Progenitor cell of endocrine pancreas (in vitro differentiated cells): ENCODE results near the gene COL20A1. TPM values are rescaled to one million over a fixed set of nuclear protein-coding genes. Genes with fewer than 3 reads are reported as not detected.

ENCODE experiments used
- DNase-seq: peaks from one replicate; pipeline ENCODE4 v3.0.0; 2021; ENCODE audit warnings: low spot score; ENCODE audit not compliant: unreplicated experiment
- H3K27ac Mint-ChIP-seq: 2 replicates; pipeline ENCODE4 v1.8.0; 2021; ENCODE audit warnings: mild to moderate bottlenecking, moderate library complexity, mixed read lengths
- H3K27me3 Mint-ChIP-seq: 2 replicates; pipeline ENCODE4 v1.8.0; 2021; ENCODE audit warnings: mixed read lengths
- H3K36me3 Mint-ChIP-seq: 2 replicates; pipeline ENCODE4 v1.8.0; 2022; ENCODE audit warnings: mixed read lengths; ENCODE audit not compliant: insufficient read depth
- H3K4me1 Mint-ChIP-seq: 2 replicates; pipeline ENCODE4 v1.8.0; 2021; ENCODE audit warnings: low read depth, mixed read lengths
- H3K4me3 Mint-ChIP-seq: 2 replicates; pipeline ENCODE4 v1.8.0; 2021; ENCODE audit warnings: low read depth, mild to moderate bottlenecking, moderate library complexity, mixed read lengths
- H3K9me3 Mint-ChIP-seq: 2 replicates; pipeline ENCODE4 v1.8.0; 2021; ENCODE audit warnings: low read depth, mixed read lengths
- total RNA-seq: library from RNA; stranded (reverse); gene quantifications from 2 replicates; pipeline ENCODE4 v1.2.1, GENCODE V29; 2021
- TF ChIP-seq, protein P1 (sequence below): fragments of 200-600 bp; sonication (generic); IDR thresholded peaks from one replicate; pipeline ENCODE4 v1.5.0; 2021; ENCODE audit warnings: antibody characterized with exemption, mild to moderate bottlenecking; ENCODE audit not compliant: unreplicated experiment

Gene COL20A1
- total RNA-seq, 1 donor from 2014 or later: 0.24 TPM

DNA sequence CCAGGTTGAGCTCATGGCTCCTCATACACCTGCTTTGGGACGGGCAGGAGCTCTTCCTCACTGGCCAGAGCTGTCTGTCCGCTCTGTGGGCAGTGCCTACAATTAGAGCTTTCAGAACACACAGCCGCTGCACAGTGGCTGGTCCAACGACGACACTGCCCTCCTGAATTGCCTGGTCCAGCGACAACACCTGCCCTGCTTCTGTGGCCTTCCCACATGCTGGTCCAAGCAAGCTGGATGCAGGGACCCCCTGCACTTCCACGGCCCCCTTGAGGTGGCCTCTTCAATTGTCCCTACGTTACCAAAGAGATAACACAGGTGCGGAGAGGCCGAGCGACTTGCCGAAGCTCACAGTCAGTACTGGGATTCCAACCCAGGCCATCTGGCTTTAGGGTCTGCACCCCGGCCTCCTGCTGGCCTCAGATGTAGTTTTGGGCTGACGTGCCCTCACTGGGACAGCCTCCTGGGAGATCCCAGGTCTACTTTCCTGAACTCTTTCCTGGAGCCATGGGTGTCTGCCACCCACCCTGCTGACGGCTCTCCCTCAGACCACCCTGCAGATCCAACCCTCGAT lies 69.5 kb downstream of the COL20A1 start:
- no peak overlapping the region for H3K27ac Mint-ChIP-seq
- peaks cover 20% of the 10 kb centered on the region for H3K27me3 Mint-ChIP-seq
- H3K4me3 Mint-ChIP-seq: peak overlapping the region; percentile 21
- DNase-seq: no peak
- no peaks in the 10 kb centered on the region for H3K9me3 Mint-ChIP-seq
- H3K4me1 Mint-ChIP-seq: peaks cover 8% of the 10 kb centered on the region
- TF ChIP-seq, protein P1, sequence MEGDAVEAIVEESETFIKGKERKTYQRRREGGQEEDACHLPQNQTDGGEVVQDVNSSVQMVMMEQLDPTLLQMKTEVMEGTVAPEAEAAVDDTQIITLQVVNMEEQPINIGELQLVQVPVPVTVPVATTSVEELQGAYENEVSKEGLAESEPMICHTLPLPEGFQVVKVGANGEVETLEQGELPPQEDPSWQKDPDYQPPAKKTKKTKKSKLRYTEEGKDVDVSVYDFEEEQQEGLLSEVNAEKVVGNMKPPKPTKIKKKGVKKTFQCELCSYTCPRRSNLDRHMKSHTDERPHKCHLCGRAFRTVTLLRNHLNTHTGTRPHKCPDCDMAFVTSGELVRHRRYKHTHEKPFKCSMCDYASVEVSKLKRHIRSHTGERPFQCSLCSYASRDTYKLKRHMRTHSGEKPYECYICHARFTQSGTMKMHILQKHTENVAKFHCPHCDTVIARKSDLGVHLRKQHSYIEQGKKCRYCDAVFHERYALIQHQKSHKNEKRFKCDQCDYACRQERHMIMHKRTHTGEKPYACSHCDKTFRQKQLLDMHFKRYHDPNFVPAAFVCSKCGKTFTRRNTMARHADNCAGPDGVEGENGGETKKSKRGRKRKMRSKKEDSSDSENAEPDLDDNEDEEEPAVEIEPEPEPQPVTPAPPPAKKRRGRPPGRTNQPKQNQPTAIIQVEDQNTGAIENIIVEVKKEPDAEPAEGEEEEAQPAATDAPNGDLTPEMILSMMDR: no peak
- H3K36me3 Mint-ChIP-seq: no peaks in the 10 kb centered on the region

DNA sequence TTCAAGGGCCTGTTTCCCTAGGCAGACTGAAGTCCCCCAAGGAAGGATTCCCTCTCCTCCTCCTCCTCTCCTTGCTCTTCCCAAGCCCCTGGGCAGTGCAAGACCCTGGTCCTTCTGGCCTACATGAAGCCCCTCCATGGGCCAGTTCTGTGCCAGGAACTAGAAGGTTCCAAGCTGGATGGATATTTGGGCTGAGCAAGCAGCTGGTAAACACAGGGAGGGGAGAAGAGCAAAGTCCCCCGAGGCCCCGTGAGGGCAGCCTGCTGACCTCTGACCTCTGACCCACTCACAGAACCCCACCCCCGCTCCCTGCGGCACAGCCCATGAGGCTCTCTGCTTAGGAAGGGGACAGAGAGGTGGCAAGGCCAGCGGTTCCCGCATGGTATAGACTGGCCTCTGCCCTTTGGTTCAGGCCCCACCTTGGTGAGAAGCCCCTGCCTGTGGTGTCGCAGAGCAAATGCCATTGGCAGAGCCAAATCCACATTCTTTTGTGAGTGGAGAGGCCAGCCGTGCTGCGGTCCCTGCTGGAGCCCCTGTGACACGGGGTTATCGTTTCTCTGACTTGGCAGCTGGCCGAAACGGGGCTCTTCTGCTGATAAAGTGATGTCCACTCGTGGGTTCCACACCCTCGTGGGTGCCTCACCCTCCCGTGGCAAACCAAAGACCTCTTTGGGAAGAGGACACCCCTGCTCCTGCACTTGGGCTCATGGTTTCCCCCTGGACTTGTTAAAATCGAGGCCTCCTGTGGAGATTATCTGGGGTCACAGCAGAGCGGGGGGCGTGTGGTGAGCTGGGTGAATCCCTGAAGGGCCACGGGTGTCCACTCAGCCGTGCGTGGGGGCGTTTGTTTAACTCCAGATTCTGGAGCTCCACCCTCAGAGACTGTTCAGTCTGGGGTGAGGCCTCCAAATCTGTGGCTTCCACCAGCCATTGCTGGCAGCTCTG lies 70.3 kb downstream of the COL20A1 start:
- Mint-ChIP-seq H3K4me1 (peaks cover 8% of the 10 kb centered on the region), H3K36me3 (no peaks in the 10 kb centered on the region), H3K9me3 (no peaks in the 10 kb centered on the region), H3K4me3 (no peak overlapping the region), H3K27me3 (peaks cover 20% of the 10 kb centered on the region), H3K27ac (no peak overlapping the region)
- DNase-seq: no peak
- TF ChIP-seq, protein P1: no peak

DNA sequence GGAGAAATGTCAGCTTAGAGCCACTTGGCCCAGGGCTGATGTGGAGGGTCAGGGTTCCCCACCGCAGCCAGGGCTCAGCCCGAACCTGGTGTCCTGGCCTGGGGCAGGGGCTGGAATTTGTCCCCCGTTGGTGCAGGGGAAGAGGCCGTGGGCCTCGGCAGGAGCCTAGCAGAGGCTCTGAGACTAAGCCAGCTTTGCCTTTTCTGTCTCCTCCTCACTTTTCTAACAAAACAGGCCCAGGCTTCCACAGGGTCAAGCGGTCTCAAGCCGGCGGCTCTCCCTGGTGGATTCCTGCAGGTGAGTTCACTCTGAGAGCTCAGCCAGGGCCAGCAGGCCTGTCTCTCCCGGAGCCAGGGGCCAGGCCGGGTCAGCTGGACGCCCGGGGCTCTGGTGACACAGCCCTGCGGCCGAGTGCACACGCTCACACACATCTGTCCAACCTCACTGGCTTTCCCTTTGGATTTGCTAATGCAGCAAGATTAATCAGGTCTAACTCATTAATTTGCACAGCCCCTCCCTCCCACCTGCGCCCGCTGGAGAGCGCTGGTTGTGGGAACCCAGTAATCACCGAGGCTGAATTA lies 71.1 kb downstream of the COL20A1 start:
- Mint-ChIP-seq H3K4me3 (no peak overlapping the region), H3K9me3 (no peaks in the 10 kb centered on the region), H3K36me3 (no peaks in the 10 kb centered on the region), H3K4me1 (peaks cover 8% of the 10 kb centered on the region), H3K27me3 (peaks cover 19% of the 10 kb centered on the region), H3K27ac (no peak overlapping the region)
- no peak for DNase-seq
- TF ChIP-seq, protein P1: no peak

DNA sequence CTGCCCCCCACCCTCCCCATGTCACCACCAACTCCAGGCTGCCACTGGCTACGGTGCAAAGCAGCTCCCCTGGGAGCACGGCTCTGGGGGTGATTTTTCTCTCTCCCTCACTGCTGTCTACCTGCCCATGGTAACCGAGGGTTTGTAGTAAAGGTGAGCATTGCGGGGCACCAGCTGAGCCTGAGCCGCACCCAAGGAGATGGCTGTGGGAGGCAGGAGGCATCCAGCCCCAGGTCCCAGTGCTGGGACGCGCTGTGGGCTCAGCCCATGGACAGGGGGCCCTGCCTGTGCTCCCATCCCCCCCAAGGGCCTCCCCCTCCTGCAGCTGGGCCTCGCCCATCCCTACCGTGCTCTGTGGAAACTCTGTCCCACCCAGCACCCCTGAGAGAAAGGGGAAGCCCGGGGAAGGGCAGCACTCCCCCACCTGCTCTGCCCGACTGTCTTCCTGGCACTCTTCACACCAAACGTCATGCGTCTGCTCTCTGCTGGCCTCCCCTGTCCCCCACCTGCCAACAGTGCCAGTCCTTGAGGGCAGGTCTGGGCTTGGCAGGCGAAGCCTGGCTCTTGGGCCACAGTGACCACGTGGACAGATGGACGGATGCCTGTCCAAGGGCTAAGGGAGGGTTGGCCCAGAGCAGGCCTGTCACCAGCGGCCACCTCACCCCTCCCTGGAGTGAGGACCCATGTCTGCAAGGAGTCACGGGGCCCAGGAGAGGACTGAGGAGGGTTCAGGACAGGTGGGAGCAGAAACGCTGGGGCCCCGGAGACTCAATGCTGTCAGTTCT lies 72.0 kb downstream of the COL20A1 start:
- TF ChIP-seq, protein P1: no peak
- Mint-ChIP-seq H3K36me3 (no peaks in the 10 kb centered on the region), H3K27ac (no peak overlapping the region), H3K4me3 (no peak overlapping the region), H3K9me3 (no peaks in the 10 kb centered on the region), H3K27me3 (peaks cover 12% of the 10 kb centered on the region), H3K4me1 (peaks cover 8% of the 10 kb centered on the region)
- no peak for DNase-seq
